Activated CD4-positive, CD25-positive, alpha-beta regulatory T cell treated with anti-CD3 and anti-CD28 coated beads, Interleukin-2, amount 50 U/mL, for 24 hours (primary cell): ENCODE measurements around the gene ELSPBP1.
"Not testable (repeated sequence)": the region's sequence is repeated elsewhere in the genome, so short reads cannot be mapped to it uniquely, and the experiment has no call there.

Experiments used
- ATAC-seq, 2 donors: fragments of 150-1000 bp; cut with Tn5 transposase; one replicate each; pipeline ENCODE4 v1.10.0; 2021; ENCODE audit warnings: mild to moderate bottlenecking in 1 of 2, moderate library complexity in 1 of 2

The ELSPBP1 gene

GRCh38 chr19:47994209-47994802, at the start of gene ELSPBP1:
TSS of gene ELSPBP1 (plus strand) at chr19:47994632. CDS start at chr19:48008668, 14,036 bp downstream.
- ATAC-seq: no peak

GRCh38 chr19:47949852-47950521, 44.4 kb upstream of the ELSPBP1 start:
- ATAC-seq: not testable (repeated sequence)

- not testable (repeated sequence) for ATAC-seq
Measured at GRCh38 chr19:47952132-47952531, 42.3 kb upstream of the ELSPBP1 start.

- ATAC-seq: not testable (repeated sequence)
Measured at GRCh38 chr19:47955936-47956335, 38.5 kb upstream of the ELSPBP1 start.

GRCh38 chr19:47973529-47973928, 20.9 kb upstream of the ELSPBP1 start:
- ATAC-seq: no peak

GRCh38 chr19:47991191-47991808, 3.1 kb upstream of the ELSPBP1 start:
- ATAC-seq: no peak

GRCh38 chr19:47992070-47992469, 2.4 kb upstream of the ELSPBP1 start, which contains the start of gene BSPH1:
TSS of gene BSPH1 (minus strand) at chr19:47992170. CDS start at chr19:47992081, 89 bp downstream.
- ATAC-seq: no peak

- ATAC-seq: no peak
Measured at GRCh38 chr19:47996230-47996727, 1.8 kb downstream of the ELSPBP1 start.

GRCh38 chr19:47998800-47999199, 4.4 kb downstream of the ELSPBP1 start:
- no peak for ATAC-seq

GRCh38 chr19:48000846-48001245, 6.4 kb downstream of the ELSPBP1 start:
- no peak for ATAC-seq

GRCh38 chr19:48004236-48004635, 9.8 kb downstream of the ELSPBP1 start:
- ATAC-seq: no peak

GRCh38 chr19:48006762-48007161, 12.3 kb downstream of the ELSPBP1 start:
- ATAC-seq: no peak

GRCh38 chr19:48010932-48011758, 16.7 kb downstream of the ELSPBP1 start:
- ATAC-seq: no peak

- ATAC-seq: no peak
Measured at GRCh38 chr19:48020686-48021085, 26.3 kb downstream of the ELSPBP1 start.

- no peak for ATAC-seq
Measured at GRCh38 chr19:48023011-48023410, 28.6 kb downstream of the ELSPBP1 start.

- no peak for ATAC-seq
Measured at GRCh38 chr19:48023518-48023917, 29.1 kb downstream of the ELSPBP1 start.

GRCh38 chr19:48025480-48025879, 31.0 kb downstream of the ELSPBP1 start:
- ATAC-seq: no peak

- ATAC-seq: no peak
Measured at GRCh38 chr19:48029431-48029830, 35.0 kb downstream of the ELSPBP1 start.

- ATAC-seq: no peak
Measured at GRCh38 chr19:48030073-48030472, 35.6 kb downstream of the ELSPBP1 start.

- no peak for ATAC-seq
Measured at GRCh38 chr19:48033604-48034003, 39.2 kb downstream of the ELSPBP1 start.

GRCh38 chr19:48036765-48037164, 42.3 kb downstream of the ELSPBP1 start:
- ATAC-seq: no peak

- no peak for ATAC-seq
Measured at GRCh38 chr19:48041877-48042580, 47.6 kb downstream of the ELSPBP1 start.
